Tibial artery (tissue), 4 donors: Measurements from ENCODE around the gene BACH2.

Experiments used
- DNase-seq, 2 donors: peaks; one replicate each; pipeline ENCODE4 v3.0.0-alpha.2; 2019
- H3K27ac ChIP-seq, 2 donors: fragments of 200-600 bp; sonication (generic) in 1 of 2; 1 replicate in 1 of 2; 2 replicates in 1 of 2; pipeline ENCODE4 v1.5.1; 2018 to 2019; ENCODE audit warnings: mild to moderate bottlenecking in 1 of 2
- H3K27me3 ChIP-seq, 2 donors: fragments of 200-600 bp; sonication (generic) in 1 of 2; one replicate each; pipeline versions ENCODE4 v1.5.1 to v1.6.0; 2016 to 2019
- H3K36me3 ChIP-seq, 3 donors: fragments of 200-600 bp; sonication (generic) in 2 of 3; one replicate each; pipeline ENCODE4 v1.5.1; 2016 to 2019; ENCODE audit warnings: mild to moderate bottlenecking in 2 of 3
- H3K4me1 ChIP-seq, 4 donors: fragments of 200-600 bp; sonication (generic) in 2 of 4; 1 replicate in 3 of 4; 2 replicates in 1 of 4; pipeline ENCODE4 v1.5.1; 2016 to 2019
- H3K4me3 ChIP-seq, 2 donors: fragments of 200-600 bp; sonication (generic) in 1 of 2; 1 replicate in 1 of 2; 2 replicates in 1 of 2; pipeline ENCODE4 v1.5.1; 2018 to 2019; ENCODE audit warnings: mild to moderate bottlenecking in 2 of 2
- H3K9me3 ChIP-seq, 3 donors: fragments of 200-600 bp; sonication (generic) in 1 of 3; one replicate each; pipeline ENCODE4 v1.5.1; 2016 to 2019
- CTCF ChIP-seq, 2 experiments: fragments of 200-600 bp in 1 of 2; fragments of 450-650 bp in 1 of 2; IDR thresholded peaks; one replicate each; pipeline ENCODE4 v1.5.1; 2017 to 2019; ENCODE audit warnings: antibody characterized with exemption in 2 of 2, mild to moderate bottlenecking in 1 of 2, moderate library complexity in 1 of 2
- intact Hi-C: fragments of 100-400 bp; cut with DNase I; formaldehyde crosslinking; loops from one replicate; pipeline ENCODE4 v1.15.0; 2023; ENCODE audit warnings: low total_unique reads

The BACH2 gene

GRCh38 chr6:90098001-90098531 is 198.6 kb downstream of the BACH2 start:
- TF ChIP-seq CTCF (IDR thresholded peaks at IDR 0.05), result peak; percentile 43 to 52
- no peak overlapping the region for H3K4me3 ChIP-seq
- H3K36me3 ChIP-seq, result no peaks in the 10 kb centered on the region
- intact Hi-C loops, result loop anchor here (5.0 to 10.0 kb wide), 3 partner anchors 199 to 377 kb away; partner anchors contain the start of gene BACH2
- DNase-seq, result peak; percentile 91 to 95
- peaks cover 0 to 53% (median 27%) of the 10 kb centered on the region in 4 donors for H3K4me1 ChIP-seq
- no peaks in the 10 kb centered on the region for H3K27me3 ChIP-seq
- H3K27ac ChIP-seq, result peak overlapping the region; percentile 70 to 83
- no peaks in the 10 kb centered on the region for H3K9me3 ChIP-seq

GRCh38 chr6:90097356-90097755 is 199.3 kb downstream of the BACH2 start:
- peaks cover 0 to 51% (median 27%) of the 10 kb centered on the region in 4 donors for H3K4me1 ChIP-seq
- no peak for DNase-seq
- intact Hi-C loops, result loop anchor here (5.0 to 10.0 kb wide), 3 partner anchors 200 to 377 kb away; partner anchors contain the start of gene BACH2
- TF ChIP-seq CTCF (IDR thresholded peaks at IDR 0.05), result no peak
- no peaks in the 10 kb centered on the region for H3K36me3 ChIP-seq
- H3K9me3 ChIP-seq, result no peaks in the 10 kb centered on the region
- no peak overlapping the region for H3K4me3 ChIP-seq
- H3K27me3 ChIP-seq, result no peaks in the 10 kb centered on the region
- H3K27ac ChIP-seq, result peak overlapping the region; percentile 44 to 83

- TF ChIP-seq CTCF (IDR thresholded peaks at IDR 0.05), result no peak
- H3K27ac ChIP-seq, result peak overlapping the region; percentile 44 to 83
- intact Hi-C loops, result loop anchor here (5.0 to 10.0 kb wide), 3 partner anchors 200 to 378 kb away; partner anchors contain the start of gene BACH2
- peaks cover 0 to 46% (median 27%) of the 10 kb centered on the region in 4 donors for H3K4me1 ChIP-seq
- H3K4me3 ChIP-seq, result no peak overlapping the region
- H3K9me3 ChIP-seq, result no peaks in the 10 kb centered on the region
- H3K27me3 ChIP-seq, result no peaks in the 10 kb centered on the region
- no peaks in the 10 kb centered on the region for H3K36me3 ChIP-seq
- DNase-seq, result no peak
Observed at GRCh38 chr6:90096818-90097217, 199.8 kb downstream of the BACH2 start.

GRCh38 chr6:90095788-90096187 is 200.9 kb downstream of the BACH2 start:
- intact Hi-C loops, result loop anchor here (5.0 to 10.0 kb wide), 3 partner anchors 202 to 379 kb away; partner anchors contain the start of gene BACH2

GRCh38 chr6:90095145-90095544 is 201.5 kb downstream of the BACH2 start:
- Histone ChIP-seq H3K9me3 (no peaks in the 10 kb centered on the region), H3K4me3 (no peak overlapping the region), H3K4me1 (peaks cover 0 to 44% (median 27%) of the 10 kb centered on the region in 4 donors), H3K27ac (no peak overlapping the region), H3K36me3 (no peaks in the 10 kb centered on the region), H3K27me3 (no peaks in the 10 kb centered on the region)
- DNase-seq, result no peak
- intact Hi-C loops, result loop anchor here (5.0 to 10.0 kb wide), 3 partner anchors 202 to 380 kb away; partner anchors contain the start of gene BACH2
- no peak for TF ChIP-seq CTCF (IDR thresholded peaks at IDR 0.05)

More at GRCh38 chr6:90095788-90096187, 200.9 kb downstream of the BACH2 start:
- Histone ChIP-seq H3K27ac (peak overlapping the region in 1 of 2 donors; percentile 83), H3K9me3 (no peaks in the 10 kb centered on the region), H3K27me3 (no peaks in the 10 kb centered on the region), H3K4me3 (no peak overlapping the region), H3K4me1 (peaks cover 0 to 44% (median 27%) of the 10 kb centered on the region in 4 donors), H3K36me3 (no peaks in the 10 kb centered on the region)
- no peak for DNase-seq
- no peak for TF ChIP-seq CTCF (IDR thresholded peaks at IDR 0.05)
